ENCODE results near the gene HRH1. TPM values are rescaled to one million over a fixed set of nuclear protein-coding genes. Genes with fewer than 3 reads are reported as not detected.
A peak's percentile ranks its signal among the peaks of the same experiment; 100 is the strongest.

Gene HRH1
- polyA plus RNA-seq, 3 donors, result 0.08 to 0.24 TPM; not detected in 1

GRCh38 chr3:11224010-11224409, 69.7 kb downstream of the HRH1 start:
- H3K27ac ChIP-seq (ENCODE audit: low read depth in 1 of 2, low read length in 2 of 2), result peak overlapping the region; percentile 22 to 66
- H3K27ac Mint-ChIP-seq, result peak overlapping the region; percentile 96 to 100 (median 99)

GRCh38 chr3:11224870-11225229, 70.6 kb downstream of the HRH1 start:
- peaks cover 46% of the 10 kb centered on the region for H3K79me2 ChIP-seq (ENCODE audit: insufficient read depth, low read length)
- H3K27me3 Mint-ChIP-seq (ENCODE audit: low read depth in 3 of 3), result peaks cover 0 to 1% (median 0%) of the 10 kb centered on the region in 3 donors

More at GRCh38 chr3:11224010-11224409, 69.7 kb downstream of the HRH1 start:
- peaks cover 54 to 69% of the 10 kb centered on the region in 2 donors for H3K4me1 ChIP-seq (ENCODE audit: control insufficient read depth in 1 of 2, insufficient read depth in 2 of 2, low read length in 2 of 2)
- no peak for TF ChIP-seq CTCF (IDR thresholded peaks at IDR 0.05)
- no peak for DNase-seq
- H3K9me3 ChIP-seq (replicated peaks in 1 of 2; ENCODE audit: control insufficient read depth in 1 of 2, insufficient read depth in 1 of 2, low read length in 2 of 2), result no peaks in the 10 kb centered on the region
- H2AFZ ChIP-seq (ENCODE audit: insufficient read depth, low read depth, low read length, poor library complexity, severe bottlenecking), result no peak overlapping the region
- peak overlapping the region in 1 of 2 donors; percentile 13 for H3K4me3 Mint-ChIP-seq
- peaks cover 10 to 20% of the 10 kb centered on the region in 2 donors for H3K36me3 Mint-ChIP-seq
- no peak overlapping the region for H3K4me3 ChIP-seq (replicated peaks in 1 of 3; ENCODE audit: low read depth in 2 of 3, low read length in 3 of 3)
- no peak overlapping the region for H3K9ac ChIP-seq (ENCODE audit: insufficient read depth, low read length, poor library complexity, severe bottlenecking)
- no peaks in the 10 kb centered on the region for H3K9me3 Mint-ChIP-seq
- H3K4me1 Mint-ChIP-seq, result peaks cover 51% of the 10 kb centered on the region
- no peaks in the 10 kb centered on the region for H4K20me1 ChIP-seq (ENCODE audit: insufficient read depth, low read length)
- intact Hi-C loops (cut with micrococcal nuclease), result no loop called here
- WGBS (ENCODE audit: insufficient coverage), result 100% methylated on average over 3 of the region's 3 CpGs
- peak overlapping the region; percentile 24 for H3K4me2 ChIP-seq (replicated peaks; ENCODE audit: extremely low read depth, low read length, poor library complexity, severe bottlenecking)
- peaks cover 51% of the 10 kb centered on the region for H3K79me2 ChIP-seq (ENCODE audit: insufficient read depth, low read length)
- H3K36me3 ChIP-seq (replicated peaks in 1 of 2; ENCODE audit: control insufficient read depth in 1 of 2, insufficient read depth in 2 of 2, low read length in 2 of 2), result peaks cover 0 to 10% of the 10 kb centered on the region in 2 donors
- no peaks in the 10 kb centered on the region for H3K27me3 ChIP-seq (ENCODE audit: control insufficient read depth in 2 of 2, insufficient read depth in 2 of 2, low read length in 2 of 2)
- peaks cover 0 to 1% (median 0%) of the 10 kb centered on the region in 3 donors for H3K27me3 Mint-ChIP-seq (ENCODE audit: low read depth in 3 of 3)

More at GRCh38 chr3:11224870-11225229, 70.6 kb downstream of the HRH1 start:
- peak overlapping the region; percentile 58 for H3K4me2 ChIP-seq (replicated peaks; ENCODE audit: extremely low read depth, low read length, poor library complexity, severe bottlenecking)
- no peak for TF ChIP-seq CTCF (IDR thresholded peaks at IDR 0.05)
- Mint-ChIP-seq H3K27ac (peak overlapping the region; percentile 96 to 100 (median 99)), H3K9me3 (no peaks in the 10 kb centered on the region), H3K4me3 (peak overlapping the region; percentile 72 to 93), H3K4me1 (peaks cover 52% of the 10 kb centered on the region), H3K36me3 (peaks cover 10 to 20% of the 10 kb centered on the region in 2 donors)
- H2AFZ ChIP-seq (ENCODE audit: insufficient read depth, low read depth, low read length, poor library complexity, severe bottlenecking), result peak overlapping the region; percentile 61
- no peak for DNase-seq
- no peaks in the 10 kb centered on the region for H3K9me3 ChIP-seq (replicated peaks in 1 of 2; ENCODE audit: control insufficient read depth in 1 of 2, insufficient read depth in 1 of 2, low read length in 2 of 2)
- H3K9ac ChIP-seq (ENCODE audit: insufficient read depth, low read length, poor library complexity, severe bottlenecking), result peak overlapping the region; percentile 66
- H3K4me3 ChIP-seq (replicated peaks in 1 of 3; ENCODE audit: low read depth in 2 of 3, low read length in 3 of 3), result peak overlapping the region; percentile 33 to 66 (median 49)
- peaks cover 0 to 10% of the 10 kb centered on the region in 2 donors for H3K36me3 ChIP-seq (replicated peaks in 1 of 2; ENCODE audit: control insufficient read depth in 1 of 2, insufficient read depth in 2 of 2, low read length in 2 of 2)
- 70% methylated on average over 2 of the region's 3 CpGs for WGBS (ENCODE audit: insufficient coverage)
- peak overlapping the region; percentile 95 to 97 for H3K27ac ChIP-seq (ENCODE audit: low read depth in 1 of 2, low read length in 2 of 2)
- peaks cover 53 to 65% of the 10 kb centered on the region in 2 donors for H3K4me1 ChIP-seq (ENCODE audit: control insufficient read depth in 1 of 2, insufficient read depth in 2 of 2, low read length in 2 of 2)
- no peaks in the 10 kb centered on the region for H4K20me1 ChIP-seq (ENCODE audit: insufficient read depth, low read length)
- intact Hi-C loops (cut with micrococcal nuclease), result loop anchor here (5.0 kb wide), 4 partner anchors 47 to 68 kb away; partner anchors contain the start of gene ATG7 (in 2 of the 2)
- no peaks in the 10 kb centered on the region for H3K27me3 ChIP-seq (ENCODE audit: control insufficient read depth in 2 of 2, insufficient read depth in 2 of 2, low read length in 2 of 2)

All from CD14-positive monocyte (primary cell).